HG02943 (cell line): ENCODE data around the gene ABHD2.

Experiments used
- ATAC-seq: cut with Tn5 transposase; IDR thresholded peaks from one replicate; pipeline ENCODE4 v1.9.1; 2021; ENCODE audit warnings: mild to moderate bottlenecking, low read depth, moderate library complexity; ENCODE audit not compliant: unreplicated experiment

ABHD2 gene

GRCh38 chr15:89096664-89097063, 8.4 kb downstream of the ABHD2 start:
- ATAC-seq = no peak

- ATAC-seq = no peak
Measured at GRCh38 chr15:89097313-89097712, 9.1 kb downstream of the ABHD2 start.

DNA sequence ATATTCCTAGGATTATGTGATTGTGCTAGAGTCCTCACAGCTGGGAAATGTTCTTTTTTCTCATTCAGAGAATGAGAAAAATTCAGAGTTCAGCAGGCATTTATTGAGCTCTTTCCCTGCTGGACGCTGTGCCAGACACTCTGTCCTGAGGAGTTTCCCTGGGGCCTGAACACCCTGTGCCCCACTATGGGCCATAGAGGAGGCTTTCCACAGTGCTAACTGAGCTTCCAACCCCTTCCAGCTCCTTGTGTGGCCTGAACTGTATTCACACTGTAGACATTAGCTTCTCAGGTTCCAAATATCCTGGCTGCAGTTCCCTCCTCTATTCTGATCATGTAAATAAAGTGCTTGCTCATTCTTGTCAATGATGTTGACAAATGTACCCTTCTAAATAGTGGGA, 10.0 kb downstream of the ABHD2 start:
- ATAC-seq = no peak

DNA sequence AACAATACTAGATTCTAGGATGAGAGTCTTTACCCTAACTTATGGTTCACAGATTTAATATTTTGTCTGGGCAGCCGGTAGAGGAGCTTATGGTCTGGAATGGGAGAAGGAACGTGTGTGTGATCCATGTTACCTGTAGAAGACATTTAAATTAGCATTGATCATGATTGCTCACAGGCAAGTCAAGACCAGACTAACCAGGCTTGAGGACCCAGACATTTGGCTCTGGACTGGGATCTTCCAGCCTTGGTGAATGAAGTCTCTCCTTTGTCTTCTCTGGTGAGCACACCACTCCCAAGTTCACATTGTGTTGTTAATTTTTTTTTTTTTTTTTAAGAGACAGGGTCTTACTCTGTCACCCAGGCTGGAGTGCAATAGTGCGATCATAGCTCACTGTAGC, 11.7 kb downstream of the ABHD2 start:
- no peak for ATAC-seq

GRCh38 chr15:89101302-89102193, 13.3 kb downstream of the ABHD2 start:
- no peak for ATAC-seq

GRCh38 chr15:89103481-89104171, 15.4 kb downstream of the ABHD2 start:
- no peak for ATAC-seq

GRCh38 chr15:89104172-89104564, 15.9 kb downstream of the ABHD2 start:
- no peak for ATAC-seq

GRCh38 chr15:89105147-89105546, 16.9 kb downstream of the ABHD2 start:
- ATAC-seq = no peak

DNA sequence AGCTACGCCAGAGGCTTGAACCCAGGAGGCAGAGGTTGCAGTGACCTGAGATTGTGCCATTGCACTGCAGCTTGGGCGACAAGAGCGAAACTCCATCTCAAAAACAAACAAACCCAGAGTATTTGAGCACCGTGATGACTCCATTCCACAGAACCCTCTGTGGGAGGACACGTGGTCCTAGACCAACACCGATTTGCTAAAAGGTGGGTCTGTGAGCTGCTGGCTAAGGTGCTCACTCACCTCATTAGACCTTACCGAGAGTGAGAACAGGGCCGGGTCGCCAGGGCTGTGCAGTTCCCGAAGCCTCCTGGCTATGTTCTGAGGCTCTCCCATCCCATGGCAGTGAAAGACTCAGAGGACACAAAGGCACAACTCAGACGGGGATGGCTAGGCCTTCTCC, 17.9 kb downstream of the ABHD2 start:
- no peak for ATAC-seq

- no peak for ATAC-seq
Measured at GRCh38 chr15:89107984-89108383, 19.7 kb downstream of the ABHD2 start.

DNA sequence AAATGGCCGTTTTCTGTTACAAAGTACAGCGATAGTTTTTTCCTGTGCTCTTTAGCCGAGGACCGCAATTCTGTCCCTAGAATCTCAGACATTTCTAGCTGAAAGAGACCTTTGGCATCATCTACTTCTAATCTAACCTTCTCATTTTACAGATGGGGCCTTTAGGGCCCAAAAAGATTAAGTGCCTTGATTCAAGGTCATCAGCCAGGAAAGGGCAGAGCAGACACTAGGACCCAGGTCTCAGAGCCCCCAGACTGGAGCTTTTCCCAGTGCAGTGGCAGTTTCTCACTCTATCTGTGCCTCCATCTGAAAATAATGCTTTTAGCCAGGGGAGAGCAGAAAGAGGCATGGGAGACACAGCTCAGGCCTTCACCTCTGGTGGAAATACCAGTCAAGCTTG, 20.6 kb downstream of the ABHD2 start:
- no peak for ATAC-seq

GRCh38 chr15:89109238-89109637, 21.0 kb downstream of the ABHD2 start:
- no peak for ATAC-seq

- no peak for ATAC-seq
Measured at GRCh38 chr15:89110060-89110459, 21.8 kb downstream of the ABHD2 start.

- no peak for ATAC-seq
Measured at GRCh38 chr15:89111352-89111751, 23.1 kb downstream of the ABHD2 start.

GRCh38 chr15:89111961-89112340, 23.7 kb downstream of the ABHD2 start:
- ATAC-seq = no peak

- ATAC-seq = peak; percentile 84
Measured at GRCh38 chr15:89112341-89112971, 24.2 kb downstream of the ABHD2 start.

DNA sequence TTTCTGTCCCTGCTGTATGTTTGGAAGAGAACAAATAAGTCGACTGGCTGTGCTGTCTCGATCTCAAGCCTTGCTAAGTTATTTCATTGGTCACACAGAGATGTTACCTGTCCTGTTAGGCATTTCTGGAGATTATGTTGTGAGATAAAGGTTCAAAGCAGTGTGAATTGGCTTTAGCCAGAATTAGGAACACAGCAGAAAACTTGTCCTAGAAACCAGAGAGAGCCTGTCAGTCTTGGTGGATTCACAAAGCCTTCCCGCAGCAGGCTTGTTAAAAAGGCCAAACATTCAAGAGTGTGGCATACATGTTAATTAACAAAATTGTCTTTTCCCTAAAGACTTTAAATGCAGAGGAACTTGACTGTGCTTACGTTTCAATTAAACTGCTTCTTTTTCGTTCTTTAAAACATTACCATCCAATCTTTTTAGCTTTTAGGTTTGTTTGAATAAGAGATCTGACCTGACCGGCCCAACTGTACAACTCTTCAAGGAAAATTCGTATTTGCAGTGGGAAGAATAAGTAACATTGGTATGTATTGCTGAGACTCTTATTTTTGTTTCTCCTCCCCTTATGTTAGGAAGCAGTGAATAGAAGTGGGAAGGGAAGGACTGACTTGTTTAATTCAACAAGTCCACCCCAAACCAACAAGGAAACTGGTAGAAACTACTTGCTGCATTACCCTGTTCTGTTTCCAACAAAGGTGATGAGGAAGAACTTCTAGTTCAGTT, 25.2 kb downstream of the ABHD2 start:
- ATAC-seq = no peak

DNA sequence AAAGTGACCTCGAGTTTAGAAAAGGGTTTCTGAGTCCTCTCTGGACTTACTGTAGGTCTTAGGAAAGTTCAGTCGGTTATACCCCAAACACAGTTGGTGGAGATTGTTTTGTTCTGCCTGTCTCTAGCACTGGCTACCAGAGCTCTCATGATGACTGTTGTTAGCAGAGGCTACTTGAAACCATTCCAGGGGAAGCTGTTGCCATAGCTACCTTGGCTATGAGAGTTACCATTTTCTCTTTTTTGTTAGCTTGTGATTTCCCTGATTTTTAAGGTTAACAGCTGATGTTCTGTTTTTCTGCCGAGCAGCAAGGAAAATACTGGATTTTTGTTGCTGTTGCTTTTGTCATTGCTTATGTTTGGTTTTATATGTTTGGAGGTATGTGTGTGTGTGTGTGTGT, 26.7 kb downstream of the ABHD2 start:
- no peak for ATAC-seq

DNA sequence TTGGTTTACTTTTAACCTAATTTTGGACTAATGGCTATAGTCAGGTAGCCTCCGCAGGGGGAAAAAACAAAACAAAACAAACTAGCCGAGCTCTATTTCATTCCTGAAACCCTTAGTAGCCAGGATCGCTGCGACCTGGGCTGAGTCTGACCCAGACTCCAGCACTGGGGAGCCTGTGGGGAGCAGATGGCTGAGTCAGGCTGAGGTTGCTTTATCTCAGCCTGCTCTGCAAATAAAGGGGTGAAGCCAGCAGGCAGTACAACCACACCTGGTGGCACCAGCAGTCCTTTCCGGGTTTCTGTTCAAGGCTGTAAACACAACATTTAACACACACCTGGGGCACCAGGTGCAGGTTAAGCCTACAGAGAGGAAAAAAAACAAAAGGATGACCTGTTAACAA, 27.3 kb downstream of the ABHD2 start:
- ATAC-seq = no peak

GRCh38 chr15:89116404-89116803, 28.1 kb downstream of the ABHD2 start:
- ATAC-seq = no peak

DNA sequence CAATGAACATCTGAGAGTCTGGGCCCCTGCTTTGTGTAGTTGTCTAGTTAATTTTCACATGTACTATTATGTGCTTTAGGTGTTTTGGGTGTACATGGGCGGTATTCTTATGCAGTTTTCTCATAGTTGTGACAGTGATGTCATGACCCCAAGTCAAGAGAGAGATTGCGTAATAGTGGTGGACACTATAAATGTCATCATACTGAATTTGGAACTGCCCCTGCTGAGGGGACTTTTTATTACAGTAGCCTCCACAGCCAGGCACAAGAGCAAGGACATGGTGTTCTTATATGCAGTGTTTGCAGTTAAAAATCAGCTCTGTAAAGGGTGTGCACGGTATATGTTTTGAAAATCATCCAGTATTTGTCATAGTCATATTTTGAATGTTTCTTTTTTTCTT, 29.5 kb downstream of the ABHD2 start:
- no peak for ATAC-seq
